ENCODE measurements around the gene CST9L. TPM values are rescaled to one million over a fixed set of nuclear protein-coding genes. Genes with fewer than 3 reads are reported as not detected.

The CST9L gene
- total and polyA plus RNA-seq, 2 of the 13 experiments (the other 11 are each of a cell fraction or from before 2014, with no cell fraction given): 0.15 TPM; not detected in 1

DNA sequence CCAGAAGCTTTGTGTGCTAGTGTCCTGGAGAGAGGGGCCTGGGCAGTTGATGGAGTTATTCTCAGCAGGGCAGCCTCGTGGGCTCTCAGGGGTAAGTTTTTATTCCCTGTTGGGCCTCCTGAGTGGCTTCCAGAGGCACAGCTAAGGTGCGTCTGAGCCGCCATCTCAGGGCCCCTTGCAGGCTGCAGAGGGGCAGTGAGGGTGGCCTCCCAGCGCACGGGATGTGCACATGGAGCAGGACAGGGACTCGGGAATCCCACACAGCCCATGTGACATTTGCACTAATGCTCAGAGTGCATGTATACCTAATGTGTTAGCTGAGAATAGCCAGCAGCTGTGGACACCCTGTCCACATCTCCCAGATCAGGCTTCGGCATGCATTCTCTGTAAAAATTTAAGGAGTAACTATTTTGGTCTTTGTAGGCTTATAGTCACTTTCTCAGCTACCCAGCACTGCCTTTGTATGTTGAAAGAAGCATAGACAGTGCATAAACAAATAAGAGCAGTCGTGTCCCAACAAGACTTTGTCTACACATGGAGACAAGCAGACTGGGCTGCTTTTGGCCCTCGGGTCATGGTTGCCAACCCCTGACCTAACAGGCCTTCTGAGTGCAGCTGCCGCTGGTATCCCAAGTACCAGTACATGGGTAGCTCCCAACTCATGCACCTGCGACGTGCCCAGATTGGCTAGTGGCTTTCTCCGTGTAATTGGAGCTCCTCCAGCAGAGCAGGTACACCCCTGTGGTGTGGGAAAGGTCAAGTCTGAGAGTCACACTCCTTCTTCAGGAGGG lies 18.6 kb upstream of the CST9L start (continued):
- TF ChIP-seq, protein P1, sequence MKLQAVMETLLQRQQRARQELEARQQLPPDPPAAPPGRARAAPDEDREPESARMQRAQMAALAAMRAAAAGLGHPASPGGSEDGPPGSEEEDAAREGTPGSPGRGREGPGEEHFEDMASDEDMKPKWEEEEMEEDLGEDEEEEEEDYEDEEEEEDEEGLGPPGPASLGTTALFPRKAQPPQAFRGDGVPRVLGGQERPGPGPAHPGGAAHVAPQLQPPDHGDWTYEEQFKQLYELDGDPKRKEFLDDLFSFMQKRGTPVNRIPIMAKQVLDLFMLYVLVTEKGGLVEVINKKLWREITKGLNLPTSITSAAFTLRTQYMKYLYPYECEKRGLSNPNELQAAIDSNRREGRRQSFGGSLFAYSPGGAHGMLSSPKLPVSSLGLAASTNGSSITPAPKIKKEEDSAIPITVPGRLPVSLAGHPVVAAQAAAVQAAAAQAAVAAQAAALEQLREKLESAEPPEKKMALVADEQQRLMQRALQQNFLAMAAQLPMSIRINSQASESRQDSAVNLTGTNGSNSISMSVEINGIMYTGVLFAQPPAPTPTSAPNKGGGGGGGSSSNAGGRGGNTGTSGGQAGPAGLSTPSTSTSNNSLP (IDR thresholded peaks at IDR 0.05; ENCODE audit: low read depth, low read length): no peak
- TF ChIP-seq ATAD3A (CRISPR knock-in tag; IDR thresholded peaks at IDR 0.05) (no peak), FOXK1 (CRISPR knock-in tag; IDR thresholded peaks at IDR 0.05; ENCODE audit: borderline replicate concordance, low read depth) (peak; percentile 52; the same call in 1 of the 2 replicates), ARID2 (CRISPR knock-in tag; IDR thresholded peaks at IDR 0.05; ENCODE audit: borderline replicate concordance) (no peak), PRMT3 (CRISPR knock-in tag; IDR thresholded peaks at IDR 0.05; ENCODE audit: borderline replicate concordance, low read depth) (no peak), HOXA5 (CRISPR knock-in tag; IDR thresholded peaks at IDR 0.05) (no peak), DR1 (CRISPR knock-in tag; IDR thresholded peaks at IDR 0.05) (no peak), ZNF234 (CRISPR knock-in tag; conservative IDR thresholded peaks at IDR 0.05) (0 out of 2 replicates have a peak, but pooled peaks have one; percentile 10), KDM2A (CRISPR knock-in tag; IDR thresholded peaks at IDR 0.05; ENCODE audit: borderline replicate concordance, low read depth) (0 out of 2 replicates have a peak, but pooled peaks have one; percentile 38), POLR2AphosphoS5 (IDR thresholded peaks at IDR 0.05; ENCODE audit: low read depth, low read length) (0 out of 2 replicates have a peak, but pooled peaks have one; percentile 28), MIER2 (CRISPR knock-in tag; IDR thresholded peaks at IDR 0.05) (no peak), ZFP36L1 (CRISPR knock-in tag; IDR thresholded peaks at IDR 0.05) (peak; percentile 86; the same call in 1 of the 2 replicates), POGK (CRISPR knock-in tag; conservative IDR thresholded peaks at IDR 0.05) (peak; percentile 42; the same call in 1 of the 2 replicates), ZNF512B (CRISPR knock-in tag; IDR thresholded peaks at IDR 0.05; ENCODE audit: borderline replicate concordance) (no peak; the same call in 1 of the 2 replicates), PCBP1 (IDR thresholded peaks at IDR 0.05; ENCODE audit: borderline replicate concordance, low read depth, low read length) (no peak), ZBTB7A (CRISPR knock-in tag; IDR thresholded peaks at IDR 0.05) (peak; percentile 77)
- TF ChIP-seq, protein P2, sequence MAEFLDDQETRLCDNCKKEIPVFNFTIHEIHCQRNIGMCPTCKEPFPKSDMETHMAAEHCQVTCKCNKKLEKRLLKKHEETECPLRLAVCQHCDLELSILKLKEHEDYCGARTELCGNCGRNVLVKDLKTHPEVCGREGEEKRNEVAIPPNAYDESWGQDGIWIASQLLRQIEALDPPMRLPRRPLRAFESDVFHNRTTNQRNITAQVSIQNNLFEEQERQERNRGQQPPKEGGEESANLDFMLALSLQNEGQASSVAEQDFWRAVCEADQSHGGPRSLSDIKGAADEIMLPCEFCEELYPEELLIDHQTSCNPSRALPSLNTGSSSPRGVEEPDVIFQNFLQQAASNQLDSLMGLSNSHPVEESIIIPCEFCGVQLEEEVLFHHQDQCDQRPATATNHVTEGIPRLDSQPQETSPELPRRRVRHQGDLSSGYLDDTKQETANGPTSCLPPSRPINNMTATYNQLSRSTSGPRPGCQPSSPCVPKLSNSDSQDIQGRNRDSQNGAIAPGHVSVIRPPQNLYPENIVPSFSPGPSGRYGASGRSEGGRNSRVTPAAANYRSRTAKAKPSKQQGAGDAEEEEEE (CRISPR knock-in tag; IDR thresholded peaks at IDR 0.05; ENCODE audit: borderline replicate concordance): peak; percentile 94; the same call in 1 of the 2 replicates
- TF ChIP-seq, protein P3, sequence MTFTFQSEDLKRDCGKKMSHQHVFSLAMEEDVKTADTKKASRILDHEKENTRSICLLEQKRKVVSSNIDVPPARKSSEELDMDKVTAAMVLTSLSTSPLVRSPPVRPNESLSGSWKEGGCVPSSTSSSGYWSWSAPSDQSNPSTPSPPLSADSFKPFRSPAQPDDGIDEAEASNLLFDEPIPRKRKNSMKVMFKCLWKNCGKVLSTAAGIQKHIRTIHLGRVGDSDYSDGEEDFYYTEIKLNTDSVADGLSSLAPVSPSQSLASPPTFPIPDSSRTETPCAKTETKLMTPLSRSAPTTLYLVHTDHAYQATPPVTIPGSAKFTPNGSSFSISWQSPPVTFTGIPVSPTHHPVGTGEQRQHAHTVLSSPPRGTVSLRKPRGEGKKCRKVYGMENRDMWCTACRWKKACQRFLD (CRISPR knock-in tag; IDR thresholded peaks at IDR 0.05; ENCODE audit: borderline replicate concordance): 0 out of 2 replicates have a peak, but pooled peaks have one; percentile 13
